COLO668 (cell line): ENCODE results near the gene MARCHF4.
"Not testable (repeated sequence)": the region's sequence is repeated elsewhere in the genome, so short reads cannot be mapped to it uniquely, and the experiment has no call there.

ENCODE experiments used
- DNase-seq: peaks from one replicate; lab custom pipeline; 2025; ENCODE audit not compliant: unreplicated experiment; lab: John Stamatoyannopoulos, UW

Gene MARCHF4

DNA sequence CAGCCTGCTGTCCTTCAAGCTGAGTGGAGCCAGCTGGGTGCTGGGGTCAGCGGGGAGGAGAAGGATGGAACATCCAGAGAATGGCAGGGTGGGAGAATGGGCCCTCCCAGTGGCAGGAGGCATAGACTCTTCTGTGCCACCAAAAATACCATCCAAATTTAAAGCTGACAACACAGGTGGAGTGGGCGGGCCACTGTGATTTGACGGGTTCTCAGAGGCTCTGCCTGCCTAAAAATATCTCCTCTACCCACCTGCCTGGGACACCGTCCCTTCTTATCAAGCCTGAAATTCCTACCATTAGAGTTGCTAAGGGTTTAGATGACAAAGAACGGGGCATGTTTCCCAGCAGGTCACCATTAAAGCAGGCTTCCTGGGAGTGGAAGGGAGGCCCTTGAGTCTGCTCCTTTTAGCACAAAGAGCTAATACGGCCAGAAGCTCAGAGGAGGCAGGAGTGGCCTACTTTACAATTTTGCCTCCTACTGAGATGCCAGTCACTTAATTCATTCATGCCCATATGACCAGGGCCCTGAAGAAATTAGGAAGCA is 19.8 kb upstream of the MARCHF4 start:
- no peak for DNase-seq

- no peak for DNase-seq
These were observed 19.1 kb upstream of the MARCHF4 start for GRCh38 chr2:216391401-216391800.

DNA sequence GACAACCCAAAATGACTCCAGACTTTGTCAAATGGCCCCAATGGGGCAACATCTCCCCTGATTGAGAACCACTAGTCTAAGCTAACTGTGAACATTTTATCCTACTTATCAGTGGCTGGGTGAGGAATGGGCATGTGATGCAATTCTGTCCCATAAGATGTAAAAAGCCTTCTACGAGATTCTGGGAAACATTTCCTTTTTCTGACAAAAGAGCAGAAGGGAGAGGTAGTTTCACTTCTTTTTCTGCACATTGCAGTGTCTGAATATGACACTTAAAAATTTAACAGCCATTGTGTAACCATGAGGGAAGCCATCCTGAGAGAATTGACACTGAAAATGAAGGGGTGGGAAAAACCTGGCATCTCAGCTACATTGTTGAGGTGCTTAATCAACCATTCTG is 17.3 kb upstream of the MARCHF4 start:
- no peak for DNase-seq

DNA sequence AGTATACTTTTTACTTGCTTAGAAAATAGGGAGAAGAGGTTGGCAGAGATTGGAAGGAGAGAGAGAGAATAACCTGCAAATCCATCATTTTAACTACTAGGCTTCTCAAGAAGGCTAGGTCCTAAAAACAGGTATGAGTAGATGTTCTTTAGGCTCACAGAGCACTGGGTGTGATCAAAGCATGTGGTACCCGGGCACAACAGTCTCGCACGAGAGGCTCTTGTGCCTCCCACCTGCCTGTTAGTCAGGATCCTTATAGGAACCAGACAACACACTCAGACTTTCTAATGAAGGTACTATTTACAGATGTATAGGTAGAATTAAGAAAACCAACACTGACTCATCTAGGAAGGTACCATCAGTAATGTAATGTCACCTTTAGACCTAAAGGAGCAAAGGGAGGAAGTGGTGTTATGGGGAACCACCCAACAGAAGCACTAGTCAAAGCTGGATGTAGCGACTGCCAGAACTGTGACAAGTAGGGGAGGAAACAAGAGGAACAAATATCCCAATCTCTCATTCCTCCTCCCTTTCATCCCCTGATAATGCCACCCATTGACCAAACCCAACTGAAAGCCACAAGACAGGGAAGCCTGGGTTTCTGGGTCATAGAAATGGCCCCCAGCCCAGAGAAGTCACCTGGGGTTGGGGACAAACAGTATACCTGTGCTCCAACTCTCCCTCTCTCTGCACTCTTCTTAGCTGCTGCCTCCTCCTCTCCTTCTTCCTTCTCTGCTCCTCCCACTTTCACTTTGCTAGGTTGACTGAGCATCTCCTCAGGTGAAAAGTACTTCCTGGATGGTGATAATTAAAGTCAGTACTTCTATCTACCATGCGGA is 16.0 kb upstream of the MARCHF4 start:
- no peak for DNase-seq

DNA sequence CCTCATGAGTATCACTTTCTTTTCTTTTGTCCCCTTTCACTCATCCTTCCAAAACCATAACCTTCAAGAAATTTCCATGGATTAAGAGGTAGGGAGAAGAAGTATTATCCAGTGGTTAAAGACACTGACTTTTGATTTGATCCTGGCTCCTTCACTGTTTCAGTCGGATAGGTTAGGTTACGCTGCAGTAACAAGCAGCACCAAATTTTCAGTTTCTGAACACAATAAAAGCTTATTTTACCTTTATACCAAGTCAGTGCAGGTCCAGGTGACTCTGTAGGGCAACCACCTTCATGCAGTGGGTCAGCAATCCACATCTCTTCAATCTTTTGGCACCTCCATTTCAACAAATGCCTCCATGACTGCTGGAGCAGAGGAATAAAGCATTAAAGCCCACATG is 15.0 kb upstream of the MARCHF4 start:
- DNase-seq = no peak

DNA sequence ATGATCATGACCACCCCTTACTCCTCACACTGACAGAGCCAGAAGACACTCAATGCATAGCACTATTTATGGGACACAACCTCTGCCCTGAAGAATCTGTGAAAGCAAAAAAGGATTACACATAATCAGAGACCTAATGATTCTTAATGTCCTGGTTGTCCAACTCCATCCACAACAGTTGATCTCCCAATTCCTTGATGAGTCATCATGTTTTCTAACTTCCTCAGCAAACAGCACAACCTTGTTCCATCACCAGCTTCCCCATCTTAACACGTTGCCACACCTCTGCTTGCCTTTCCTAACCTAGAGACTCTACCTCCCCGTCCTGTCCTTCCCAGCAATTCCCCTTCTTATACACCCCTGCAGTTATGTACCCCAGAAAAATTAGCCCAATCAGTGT is 13.2 kb upstream of the MARCHF4 start:
- DNase-seq = no peak

DNA sequence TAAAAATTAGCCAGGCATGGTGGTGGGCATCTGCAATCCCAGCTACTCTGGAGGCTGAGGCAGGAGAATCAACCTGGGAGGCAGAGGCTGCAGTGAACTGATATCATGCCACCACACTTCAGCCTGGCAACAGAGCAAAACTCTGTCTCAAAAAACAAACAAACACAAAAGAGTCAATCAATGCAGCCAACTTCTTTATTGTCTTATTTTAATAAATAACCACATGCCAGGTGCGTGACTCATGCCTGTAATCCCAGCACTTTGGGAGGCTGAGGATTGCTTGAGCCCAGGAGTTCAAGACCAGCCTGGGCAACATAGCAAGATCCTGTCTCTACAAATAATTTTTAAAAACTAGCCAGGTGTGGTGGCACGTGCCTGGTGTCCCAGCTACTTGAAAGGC is 12.1 kb upstream of the MARCHF4 start:
- not testable (repeated sequence) for DNase-seq

DNA sequence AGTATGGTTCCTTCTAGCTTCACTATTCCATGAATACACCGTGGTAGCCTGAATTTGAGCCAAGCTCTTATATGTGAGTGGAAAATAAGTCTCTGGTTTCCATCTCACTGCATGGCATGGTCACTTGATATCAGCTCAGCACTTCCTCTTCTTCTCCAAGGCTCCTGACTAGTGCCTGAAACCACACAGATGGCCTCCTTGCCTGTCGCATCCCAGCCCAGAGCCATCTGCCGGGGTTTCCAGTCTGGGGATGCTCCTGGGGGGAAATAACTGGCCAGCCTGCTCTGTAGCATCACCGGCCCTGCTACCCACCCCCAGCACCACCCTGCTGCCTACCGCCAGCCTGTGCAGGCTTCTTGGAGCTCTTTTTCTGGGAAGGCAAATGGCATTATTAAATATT is 7.7 kb upstream of the MARCHF4 start:
- DNase-seq = no peak

- no peak for DNase-seq
These were observed 3.0 kb upstream of the MARCHF4 start for GRCh38 chr2:216375286-216375685.

- no peak for DNase-seq
These were observed 1.6 kb upstream of the MARCHF4 start for GRCh38 chr2:216373896-216374295.

- DNase-seq = no peak
These were observed 543 bp upstream of the MARCHF4 start for GRCh38 chr2:216372761-216373291.

DNA sequence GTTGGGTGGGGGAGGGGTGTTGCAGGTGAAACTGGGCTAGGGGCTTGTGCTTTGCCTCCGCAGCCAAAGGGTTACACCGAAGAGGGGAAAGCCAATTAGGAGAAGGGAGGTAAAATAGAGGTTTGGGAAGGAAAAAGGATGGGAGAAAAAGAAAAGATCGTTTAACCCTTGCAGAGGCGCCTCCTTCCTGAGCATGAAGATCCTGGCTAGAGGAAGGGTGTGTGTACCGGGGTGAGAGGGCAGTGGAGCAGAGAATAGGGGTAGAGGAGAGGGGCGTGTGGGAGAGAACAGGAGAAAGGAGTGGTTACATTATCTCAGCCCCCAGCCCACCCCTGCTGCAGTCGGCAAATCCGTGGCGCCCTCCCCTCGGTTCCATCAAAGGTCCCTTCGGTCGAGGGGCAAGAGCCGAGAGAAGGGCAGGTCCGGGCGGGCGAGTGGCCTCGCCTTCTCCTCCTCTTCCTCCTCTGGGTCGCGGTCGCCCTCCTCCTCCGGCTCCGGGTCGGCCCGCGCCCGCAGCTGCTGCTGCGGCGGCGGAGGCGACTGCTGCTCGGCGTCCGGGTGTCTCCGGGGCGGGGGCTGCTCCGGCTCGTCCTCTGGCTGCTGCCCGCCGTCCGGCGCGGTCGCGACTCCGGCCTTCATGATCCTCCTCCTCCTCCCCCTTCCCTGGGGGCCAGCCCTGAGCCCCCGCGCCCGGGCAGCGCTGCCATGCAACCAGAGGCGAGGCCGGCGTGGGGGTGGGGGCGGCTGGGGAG is 1.1 kb downstream of the MARCHF4 start:
- DNase-seq = peak; percentile 57

- DNase-seq = no peak
These were observed 2.5 kb downstream of the MARCHF4 start for GRCh38 chr2:216369821-216370220.

DNA sequence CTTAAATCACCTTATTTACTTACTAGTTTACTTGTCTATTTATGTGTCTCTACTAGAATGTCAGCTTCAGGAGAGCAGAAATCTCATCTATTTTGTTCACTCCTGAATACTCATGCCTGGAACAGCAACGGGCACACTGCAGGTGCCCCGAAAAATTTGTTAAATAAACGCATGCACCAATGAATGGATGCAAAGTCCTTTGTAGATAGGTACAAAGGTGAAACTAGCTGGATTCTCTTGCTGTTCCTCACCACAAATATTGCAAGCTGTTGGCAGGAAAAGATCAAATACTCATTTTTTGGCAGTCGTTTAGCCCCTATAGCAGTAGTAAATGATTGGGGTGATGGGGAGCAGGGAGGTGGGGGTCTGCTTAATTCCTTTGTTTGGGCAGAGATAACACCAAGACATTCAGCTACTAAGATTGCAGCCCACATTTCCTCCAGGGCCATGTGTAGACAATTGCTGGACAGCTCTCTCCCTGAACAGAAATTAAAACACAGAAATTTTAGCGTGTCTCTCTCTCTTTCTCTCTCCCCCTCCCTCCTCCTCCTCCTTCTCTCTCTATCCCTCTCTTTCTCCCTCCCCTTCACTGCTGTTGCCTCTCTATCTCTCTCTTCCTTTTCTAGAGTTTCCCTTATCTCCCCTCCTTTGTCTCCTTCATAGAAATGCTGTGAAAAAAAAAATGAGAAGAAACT is 5.4 kb downstream of the MARCHF4 start:
- DNase-seq = no peak

GRCh38 chr2:216365518-216365917 is 6.8 kb downstream of the MARCHF4 start:
- no peak for DNase-seq

DNA sequence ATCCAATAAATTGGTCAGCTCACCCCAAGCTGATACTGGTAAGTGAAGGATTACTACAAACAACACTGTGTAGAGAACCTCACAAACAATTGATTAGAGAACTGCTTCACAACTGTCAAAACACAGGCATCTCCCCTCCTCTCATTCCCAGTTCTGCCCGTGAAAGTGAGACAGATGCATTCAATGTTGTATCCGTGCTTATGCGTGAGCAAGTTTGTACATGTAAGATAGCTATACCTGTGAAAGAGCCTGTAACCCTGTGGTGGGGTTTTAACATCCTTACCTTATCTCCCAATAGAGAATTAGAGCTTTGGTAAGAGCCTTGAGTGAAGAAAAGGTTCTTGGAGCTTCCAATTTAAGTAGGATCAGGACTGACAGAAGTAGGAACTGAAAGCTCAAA is 9.1 kb downstream of the MARCHF4 start:
- DNase-seq = no peak

DNA sequence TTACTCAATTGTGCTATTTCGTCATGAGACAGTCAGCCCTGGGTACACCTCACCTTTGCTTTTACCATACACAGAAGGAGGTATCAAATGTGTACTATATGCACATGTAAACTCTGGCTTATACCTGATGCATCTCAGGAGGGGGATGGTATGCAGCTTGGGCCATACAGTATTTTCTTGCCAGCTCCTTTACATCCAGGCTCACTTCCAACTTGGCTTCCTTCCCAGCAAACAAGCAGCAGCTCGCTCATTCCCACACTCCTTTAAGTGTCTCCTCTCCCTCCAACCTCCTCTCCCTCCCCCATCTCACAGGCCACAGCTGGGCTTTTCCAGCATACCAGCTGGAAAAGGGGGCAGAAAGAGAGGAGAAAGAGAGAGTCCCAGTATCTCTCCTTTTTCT is 9.6 kb downstream of the MARCHF4 start:
- DNase-seq = no peak

DNA sequence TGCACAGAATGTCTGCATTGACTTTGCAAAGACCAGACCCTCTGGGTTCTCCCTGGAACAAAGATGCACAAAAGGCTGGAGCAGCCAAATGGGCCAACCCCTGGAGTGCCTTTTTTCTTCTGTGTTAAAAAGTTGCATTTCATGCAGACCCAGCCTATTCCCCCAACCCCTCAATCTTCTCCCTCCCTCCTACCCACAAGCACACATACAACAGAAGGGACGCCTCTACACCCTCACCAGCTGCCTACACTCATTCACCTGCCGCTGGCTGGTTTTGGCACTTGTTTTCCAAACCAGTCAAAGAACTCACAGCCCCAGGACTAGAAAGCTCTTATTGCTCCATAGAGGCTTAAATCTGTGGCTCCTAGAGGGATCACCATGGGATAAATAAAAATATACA is 16.6 kb downstream of the MARCHF4 start:
- DNase-seq = no peak

DNA sequence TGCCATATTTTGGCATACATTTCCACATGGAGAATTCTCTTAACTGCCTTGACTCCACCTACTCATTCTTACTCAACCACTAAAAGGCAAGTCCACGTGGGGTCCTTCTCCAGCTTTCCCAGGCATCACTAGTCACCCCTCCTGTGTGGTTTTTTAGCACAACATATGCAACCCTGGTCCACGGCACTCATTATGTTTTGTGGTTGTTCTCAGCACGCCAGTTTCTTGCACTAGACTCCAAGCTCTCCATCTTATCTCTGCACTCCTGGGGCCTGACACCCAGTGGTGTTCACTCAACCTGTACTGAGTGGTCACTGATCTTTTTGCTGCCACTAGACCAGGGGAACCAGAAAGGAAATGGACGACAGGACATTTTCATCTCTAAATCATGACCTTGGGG is 18.0 kb downstream of the MARCHF4 start:
- DNase-seq = no peak

DNA sequence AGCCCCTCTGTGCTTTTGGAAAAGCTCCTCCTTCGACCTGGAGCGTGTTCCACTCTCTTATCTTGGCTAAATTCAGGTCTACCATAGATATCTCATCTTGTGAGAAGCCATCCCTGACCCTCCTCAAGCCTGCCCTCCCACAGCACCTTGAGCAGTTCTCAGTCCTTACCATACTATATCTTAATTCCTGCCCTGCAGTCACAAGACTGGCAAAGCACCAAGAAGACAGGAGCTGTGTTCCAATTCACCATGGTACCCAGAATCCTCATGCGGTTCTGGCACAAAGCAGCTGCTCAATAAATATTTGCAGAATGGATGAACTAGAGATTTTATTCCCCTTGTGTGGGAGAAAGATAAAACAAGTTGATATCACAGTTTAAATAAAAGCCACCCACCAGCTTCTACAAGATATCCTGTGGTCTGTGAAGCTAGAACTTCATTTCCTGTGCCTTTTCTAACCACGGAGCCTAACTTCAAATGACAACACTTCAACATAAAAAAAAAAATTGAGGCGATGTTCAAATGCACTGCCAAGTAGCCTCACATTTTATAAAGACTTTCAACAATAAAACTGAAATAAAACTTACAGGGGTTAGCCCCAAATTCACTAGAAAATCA is 19.5 kb downstream of the MARCHF4 start:
- no peak for DNase-seq
